Lower lobe of right lung (tissue), 2 donors: ENCODE data around the gene GNMT. TPM values are rescaled to one million over a fixed set of nuclear protein-coding genes. Genes with fewer than 3 reads are reported as not detected.

Source experiments
- ATAC-seq, 2 donors: fragments of 200-7000 bp; cut with Tn5 transposase; one replicate each; pipeline ENCODE4 v1.9.1; 2020 to 2022; ENCODE audit warnings: mild to moderate bottlenecking in 2 of 2, moderate library complexity in 2 of 2
- DNase-seq: peaks from one replicate; pipeline ENCODE4 v3.0.0-alpha.2; 2020
- H3K27ac ChIP-seq: fragments of 200-600 bp; one replicate; pipeline ENCODE4 v1.8.0; 2022
- H3K27me3 ChIP-seq: fragments of 200-600 bp; one replicate; pipeline ENCODE4 v1.8.0; 2022; ENCODE audit warnings: low read depth
- H3K36me3 ChIP-seq: fragments of 200-600 bp; one replicate; pipeline ENCODE4 v1.8.0; 2022; ENCODE audit warnings: mild to moderate bottlenecking
- H3K4me1 ChIP-seq: fragments of 200-600 bp; one replicate; pipeline ENCODE4 v1.8.0; 2022
- H3K4me3 ChIP-seq: fragments of 200-600 bp; one replicate; pipeline ENCODE4 v1.8.0; 2022; ENCODE audit warnings: mild to moderate bottlenecking
- H3K9me3 ChIP-seq: fragments of 200-600 bp; one replicate; pipeline ENCODE4 v1.8.0; 2022
- intact Hi-C: fragments of 100-400 bp; cut with DNase I; formaldehyde crosslinking; loops from one replicate; pipeline ENCODE4 v1.11.0; 2022
- total RNA-seq: library from RNA; stranded (reverse); fragmentation: NEBNext Ultra II Directional; extraction: Animal tissue kit (Norgen Biotek cat#: 25700); gene quantifications from one replicate; pipeline ENCODE4 v1.2.1, GENCODE V29; 2021
- TF ChIP-seq, protein P1 (sequence below): fragments of 200-600 bp; IDR thresholded peaks from one replicate; pipeline ENCODE4 v1.8.0; 2022; ENCODE audit warnings: antibody characterized with exemption, mild to moderate bottlenecking
- donor health status: DM: no; HTN: yes; CAD: no; lungs with severe emphysema.

Gene GNMT
- total RNA-seq, 1 donor from 2014 or later: 2.4 TPM

GRCh38 chr6:42967228-42967627 lies 6.7 kb downstream of the GNMT start:
- Histone ChIP-seq H3K27me3 (no peaks in the 10 kb centered on the region), H3K9me3 (no peaks in the 10 kb centered on the region), H3K4me3 (no peak overlapping the region), H3K27ac (no peak overlapping the region), H3K4me1 (no peaks in the 10 kb centered on the region), H3K36me3 (peaks cover 68% of the 10 kb centered on the region)
- no peak for DNase-seq
- ATAC-seq: no peak
- intact Hi-C loops: no loop called here
- TF ChIP-seq, protein P1, sequence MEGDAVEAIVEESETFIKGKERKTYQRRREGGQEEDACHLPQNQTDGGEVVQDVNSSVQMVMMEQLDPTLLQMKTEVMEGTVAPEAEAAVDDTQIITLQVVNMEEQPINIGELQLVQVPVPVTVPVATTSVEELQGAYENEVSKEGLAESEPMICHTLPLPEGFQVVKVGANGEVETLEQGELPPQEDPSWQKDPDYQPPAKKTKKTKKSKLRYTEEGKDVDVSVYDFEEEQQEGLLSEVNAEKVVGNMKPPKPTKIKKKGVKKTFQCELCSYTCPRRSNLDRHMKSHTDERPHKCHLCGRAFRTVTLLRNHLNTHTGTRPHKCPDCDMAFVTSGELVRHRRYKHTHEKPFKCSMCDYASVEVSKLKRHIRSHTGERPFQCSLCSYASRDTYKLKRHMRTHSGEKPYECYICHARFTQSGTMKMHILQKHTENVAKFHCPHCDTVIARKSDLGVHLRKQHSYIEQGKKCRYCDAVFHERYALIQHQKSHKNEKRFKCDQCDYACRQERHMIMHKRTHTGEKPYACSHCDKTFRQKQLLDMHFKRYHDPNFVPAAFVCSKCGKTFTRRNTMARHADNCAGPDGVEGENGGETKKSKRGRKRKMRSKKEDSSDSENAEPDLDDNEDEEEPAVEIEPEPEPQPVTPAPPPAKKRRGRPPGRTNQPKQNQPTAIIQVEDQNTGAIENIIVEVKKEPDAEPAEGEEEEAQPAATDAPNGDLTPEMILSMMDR: no peak

GRCh38 chr6:42968126-42968701 lies 7.7 kb downstream of the GNMT start:
- DNase-seq (no peak), ATAC-seq (no peak)
- intact Hi-C loops: no loop called here
- no peaks in the 10 kb centered on the region for H3K9me3 ChIP-seq
- no peaks in the 10 kb centered on the region for H3K4me1 ChIP-seq
- no peak overlapping the region for H3K4me3 ChIP-seq
- TF ChIP-seq, protein P1: no peak
- H3K27ac ChIP-seq: no peak overlapping the region
- no peaks in the 10 kb centered on the region for H3K27me3 ChIP-seq
- H3K36me3 ChIP-seq: peaks cover 66% of the 10 kb centered on the region

- Histone ChIP-seq H3K27ac (no peak overlapping the region), H3K9me3 (no peaks in the 10 kb centered on the region), H3K4me3 (no peak overlapping the region), H3K36me3 (peaks cover 65% of the 10 kb centered on the region), H3K27me3 (no peaks in the 10 kb centered on the region), H3K4me1 (no peaks in the 10 kb centered on the region)
- intact Hi-C loops: no loop called here
- DNase-seq (no peak), ATAC-seq (no peak)
- TF ChIP-seq, protein P1: no peak
Observed at GRCh38 chr6:42968783-42969182, 8.2 kb downstream of the GNMT start.

- TF ChIP-seq, protein P1: no peak
- H3K36me3 ChIP-seq: peaks cover 60% of the 10 kb centered on the region
Observed at GRCh38 chr6:42969431-42969830, 8.9 kb downstream of the GNMT start.

DNA sequence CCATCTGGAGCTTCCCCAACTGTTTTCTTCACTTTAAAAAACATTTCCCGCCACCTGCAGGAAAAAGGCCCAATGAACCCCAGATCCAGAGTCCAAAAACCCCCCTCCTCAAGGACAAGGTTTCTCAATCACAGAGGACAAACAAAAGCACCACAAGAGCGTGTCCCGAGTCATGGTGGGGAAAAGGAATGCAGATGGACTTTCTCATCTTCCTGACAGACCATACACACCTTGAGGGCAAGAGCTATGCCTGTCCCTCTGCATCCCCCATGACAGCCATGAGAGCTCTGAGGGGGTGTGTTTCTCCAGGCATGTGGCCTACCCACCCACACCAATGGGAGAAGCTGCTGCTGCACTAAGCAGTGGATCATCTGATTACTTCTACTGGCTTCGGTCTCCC lies 9.4 kb downstream of the GNMT start:
- Histone ChIP-seq H3K4me1 (no peaks in the 10 kb centered on the region), H3K27me3 (no peaks in the 10 kb centered on the region), H3K9me3 (no peaks in the 10 kb centered on the region), H3K4me3 (no peak overlapping the region), H3K27ac (no peak overlapping the region), H3K36me3 (peaks cover 55% of the 10 kb centered on the region)
- ATAC-seq (no peak), DNase-seq (no peak)
- intact Hi-C loops: no loop called here
- TF ChIP-seq, protein P1: no peak

More at GRCh38 chr6:42969431-42969830, 8.9 kb downstream of the GNMT start:
- ATAC-seq (no peak), DNase-seq (no peak)
- intact Hi-C loops: no loop called here
- H3K9me3 ChIP-seq: no peaks in the 10 kb centered on the region
- no peak overlapping the region for H3K4me3 ChIP-seq
- no peaks in the 10 kb centered on the region for H3K4me1 ChIP-seq
- H3K27me3 ChIP-seq: no peaks in the 10 kb centered on the region
- H3K27ac ChIP-seq: no peak overlapping the region
